G401 (cell line): ENCODE measurements around the gene C4orf54. TPM values are rescaled to one million over a fixed set of nuclear protein-coding genes. Genes with fewer than 3 reads are reported as not detected.

Source experiments
- DNase-seq: peaks from one replicate; pipeline ENCODE4 v3.0.0-alpha.2; 2015; ENCODE audit warnings: low spot score
- in situ Hi-C: cut with HindIII; loops from 2 replicates; pipeline ENCODE4 v1.10.0; 2016; ENCODE audit warnings: low sequenced_read_pairs, mixed read lengths
- total RNA-seq: library from RNA; depleted of rRNA; stranded (reverse); fragments of >200 nt; shearing (Covaris generic); gene quantifications from 2 replicates; pipeline ENCODE4 v1.2.3, GENCODE V29; 2014; rRNA removed

C4orf54 gene
- total RNA-seq, 1 experiment from 2014 or later, result not detected

DNA sequence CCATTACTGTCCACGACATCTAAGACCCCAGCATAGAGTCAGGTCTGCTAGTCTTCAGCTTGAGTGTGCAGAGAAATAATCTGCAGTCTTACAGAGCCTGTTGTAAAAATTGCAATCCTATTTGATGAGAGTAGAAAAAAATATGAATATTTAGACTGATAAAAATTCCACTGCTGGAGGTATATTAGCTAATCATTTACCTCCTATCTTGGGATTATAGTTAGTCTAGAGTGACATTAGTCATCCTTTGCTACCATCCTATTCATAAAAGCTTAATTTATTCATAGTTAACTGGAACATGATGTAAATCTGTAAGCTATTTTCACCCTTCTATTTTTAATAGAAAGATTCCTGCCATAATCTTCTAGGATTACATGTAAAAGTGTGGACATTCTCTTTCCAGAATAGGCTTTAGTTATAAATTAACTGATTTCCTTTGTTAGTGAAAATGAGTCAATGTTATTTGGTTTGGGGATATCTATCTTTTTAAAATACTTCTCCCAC is 26.7 kb downstream of the C4orf54 start:
- in situ Hi-C loops, result no loop called here
- DNase-seq, result no peak

DNA sequence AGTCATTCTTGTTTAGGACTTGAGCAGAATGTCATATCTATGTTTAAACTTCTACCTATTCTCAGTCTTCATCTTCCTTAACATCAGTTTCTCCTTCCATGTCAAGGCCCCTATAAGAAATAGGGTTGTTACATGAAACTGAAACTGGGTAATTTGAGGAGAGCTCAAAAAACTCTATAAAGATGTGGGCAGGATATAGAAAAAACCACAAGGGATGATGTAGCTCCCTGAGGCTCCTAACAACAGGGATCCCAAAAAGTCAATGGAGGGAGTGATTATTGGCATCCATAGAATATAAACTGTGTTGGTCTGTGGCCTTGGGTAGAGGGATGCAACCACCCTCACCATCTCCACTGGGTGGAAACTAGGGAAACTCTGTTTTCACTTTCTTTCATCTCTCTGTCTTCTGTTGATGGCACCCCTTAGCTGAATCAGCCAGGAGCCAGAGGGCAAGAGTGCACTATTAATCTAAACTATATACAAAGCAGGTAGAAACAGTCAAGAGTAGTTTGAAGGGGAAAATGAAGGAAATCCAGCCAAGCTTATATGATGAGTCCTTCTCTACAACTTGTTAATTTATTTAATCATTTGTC is 27.6 kb downstream of the C4orf54 start:
- DNase-seq, result no peak
- in situ Hi-C loops, result no loop called here

DNA sequence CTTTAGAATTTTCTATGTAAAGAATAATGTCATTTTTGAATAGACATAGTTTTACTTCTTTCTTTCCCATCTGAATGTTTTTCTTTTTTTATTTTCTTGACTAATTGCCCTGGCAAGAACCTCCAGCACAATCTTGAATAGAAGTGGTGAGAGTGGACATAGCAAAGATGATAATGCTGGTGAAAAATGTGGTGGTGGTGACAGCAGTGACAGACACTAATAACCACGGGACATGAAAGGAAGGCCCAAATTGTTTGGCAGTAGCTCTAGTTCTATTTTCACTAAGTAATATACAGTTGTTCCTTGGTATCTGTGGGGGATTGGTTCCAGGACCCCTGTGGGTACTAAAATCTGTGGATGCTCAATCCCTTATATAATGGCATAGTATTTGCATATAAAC is 29.6 kb downstream of the C4orf54 start:
- no peak for DNase-seq
- in situ Hi-C loops, result no loop called here

DNA sequence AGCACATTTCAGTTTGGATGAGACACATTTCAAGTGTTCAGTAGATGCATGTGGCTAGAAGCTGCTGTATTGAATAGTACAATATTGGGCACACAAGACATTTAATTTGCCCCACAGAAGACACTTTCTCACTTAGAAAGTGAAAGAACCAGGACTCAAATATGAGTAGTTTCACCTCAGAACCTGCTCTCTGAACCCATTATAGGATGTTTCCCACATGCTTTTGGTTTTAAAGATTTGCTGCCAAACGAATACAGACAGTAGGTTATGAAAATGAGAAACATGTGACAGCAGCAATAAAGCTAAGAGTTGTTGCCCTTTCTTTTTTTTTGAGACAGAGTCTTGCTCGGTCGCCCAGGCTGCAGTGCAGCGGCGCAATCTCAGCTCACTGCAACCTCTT is 32.3 kb downstream of the C4orf54 start:
- in situ Hi-C loops, result no loop called here
- DNase-seq, result no peak

DNA sequence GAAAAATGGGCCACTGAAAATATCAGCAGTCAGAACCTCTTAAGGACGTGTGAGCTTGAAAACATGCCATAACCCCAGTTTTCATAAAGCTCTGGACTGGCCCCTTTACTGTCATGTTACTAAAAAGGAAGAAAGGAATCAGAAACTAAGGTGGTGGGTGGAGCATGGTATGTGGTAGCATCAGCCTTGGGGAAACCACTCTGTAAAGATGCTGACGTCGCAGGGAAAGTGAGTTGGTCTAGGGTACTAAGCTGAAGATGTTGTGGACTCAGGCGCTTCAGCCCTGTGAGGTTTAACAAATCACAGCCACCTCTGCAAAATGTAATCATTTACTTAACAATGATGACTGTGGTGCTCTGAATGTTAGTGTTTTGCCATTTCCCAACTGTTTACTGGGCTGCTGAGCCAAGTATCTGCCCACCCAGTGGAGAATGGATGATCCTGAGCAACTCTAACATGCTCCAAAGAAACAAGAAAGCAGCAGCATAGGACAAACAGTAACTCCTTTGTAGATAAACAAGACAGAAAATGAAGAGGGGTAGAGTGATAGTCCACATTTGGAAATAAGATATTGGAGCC is 33.4 kb downstream of the C4orf54 start:
- in situ Hi-C loops, result no loop called here

DNA sequence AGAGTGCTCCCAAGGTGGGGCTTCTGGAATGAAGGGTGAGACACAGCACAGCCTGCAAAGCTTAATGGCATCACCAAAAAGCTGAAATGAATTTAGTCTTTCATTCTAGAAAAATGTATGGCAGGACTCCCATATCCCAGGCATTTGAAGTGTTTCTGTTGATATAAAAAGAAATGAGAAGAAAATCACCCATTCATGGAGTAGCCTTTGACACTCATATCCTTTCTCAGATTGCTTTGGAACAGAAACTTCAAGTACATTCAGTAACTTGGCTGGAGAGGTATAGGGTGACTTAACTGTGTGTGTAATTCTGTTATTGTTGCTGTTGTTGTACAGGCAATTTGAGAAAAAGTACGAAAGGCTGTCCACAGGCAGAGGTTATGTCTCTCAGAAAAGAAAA is 35.3 kb downstream of the C4orf54 start:
- DNase-seq, result no peak
- in situ Hi-C loops, result no loop called here

More for the DNA sequence above, 33.4 kb downstream of the C4orf54 start:
- no peak for DNase-seq

DNA sequence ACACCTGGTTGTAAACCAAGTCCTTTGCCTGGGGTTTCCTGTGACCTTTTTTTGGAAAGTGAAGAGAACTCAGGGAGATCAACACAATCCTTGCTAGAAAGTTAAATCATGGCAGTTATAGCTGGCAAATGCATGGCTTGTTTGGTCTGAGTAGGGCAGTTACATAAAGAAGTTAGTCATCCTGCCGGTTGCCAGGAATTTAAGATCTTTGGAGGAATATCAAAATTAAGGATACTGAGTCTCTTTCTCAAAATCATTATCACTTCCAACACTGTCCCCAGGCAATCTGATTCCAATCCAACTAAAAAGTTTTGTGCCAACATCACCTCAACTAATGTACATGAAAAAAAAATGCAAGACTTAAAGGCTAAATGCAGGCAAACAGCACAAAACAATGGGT is 40.3 kb downstream of the C4orf54 start:
- in situ Hi-C loops, result no loop called here
- no peak for DNase-seq

DNA sequence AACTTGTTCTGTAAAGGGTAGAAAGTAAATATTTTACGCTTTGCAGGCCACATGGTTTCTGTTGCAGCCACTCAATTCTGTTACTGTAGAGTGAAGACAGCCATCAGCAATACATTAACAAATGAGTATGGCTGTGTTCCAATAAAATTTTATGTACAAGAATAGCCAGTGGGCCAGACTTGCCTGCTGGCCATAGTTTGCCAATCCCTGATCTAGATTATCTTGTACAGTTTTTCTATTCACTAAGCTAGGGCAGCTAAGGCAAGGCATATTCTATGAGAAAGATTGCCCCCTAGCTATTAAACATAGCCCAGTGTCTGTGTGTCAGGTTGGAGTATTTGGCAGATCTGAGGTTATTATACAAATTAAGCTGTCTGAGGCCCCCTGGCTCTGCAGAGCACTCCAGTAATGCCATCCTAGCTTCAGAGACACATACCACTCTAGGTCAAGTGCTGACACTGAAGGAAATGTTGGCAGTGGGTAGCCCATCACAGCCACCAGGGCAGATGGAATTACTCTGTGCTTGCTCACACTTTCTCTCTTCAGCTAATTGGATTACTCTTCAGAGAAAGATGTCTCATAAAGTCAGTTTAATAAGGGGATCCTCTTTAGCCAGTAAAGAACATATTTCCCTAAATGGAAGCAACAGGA is 42.3 kb downstream of the C4orf54 start:
- no peak for DNase-seq
- in situ Hi-C loops, result no loop called here

DNA sequence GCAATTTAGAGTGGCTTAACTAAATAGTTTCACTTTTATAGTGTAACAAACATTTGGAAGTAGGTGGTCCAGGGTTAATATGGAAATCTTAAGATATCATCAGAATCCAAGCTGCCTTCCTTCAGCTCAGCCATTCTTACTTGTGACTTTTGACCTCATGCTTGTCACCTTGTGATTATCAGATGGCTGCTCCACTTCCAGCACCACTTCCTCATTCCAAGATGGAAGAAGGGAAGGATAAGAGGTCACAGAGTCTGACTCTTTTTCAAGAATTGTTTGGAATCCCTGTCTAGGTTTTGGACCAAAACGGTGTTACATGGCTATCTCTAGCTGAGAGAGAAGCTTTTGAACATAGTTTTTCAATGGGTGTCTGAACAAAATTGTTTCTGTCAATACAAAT is 43.1 kb downstream of the C4orf54 start:
- DNase-seq, result no peak
- in situ Hi-C loops, result no loop called here

DNA sequence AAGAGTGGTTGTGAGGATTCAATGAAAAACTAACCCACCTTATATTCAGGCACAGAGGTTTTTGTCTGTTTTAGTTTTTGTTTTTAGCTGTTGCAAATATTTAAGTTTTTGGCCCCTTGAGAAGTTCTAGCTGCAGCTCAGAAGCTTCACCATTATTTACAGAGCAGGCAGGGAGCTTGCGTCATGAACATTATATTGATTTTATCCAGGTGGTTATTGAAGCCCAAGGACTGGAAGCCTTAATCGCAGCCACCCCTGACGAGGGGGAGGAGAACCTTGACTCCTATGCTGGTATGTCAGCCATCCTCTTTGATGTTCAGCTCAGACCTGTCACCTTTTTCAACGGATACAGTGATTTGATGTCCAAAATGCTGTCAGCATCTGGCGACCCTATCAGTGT is 44.9 kb downstream of the C4orf54 start:
- no peak for DNase-seq
- in situ Hi-C loops, result no loop called here

DNA sequence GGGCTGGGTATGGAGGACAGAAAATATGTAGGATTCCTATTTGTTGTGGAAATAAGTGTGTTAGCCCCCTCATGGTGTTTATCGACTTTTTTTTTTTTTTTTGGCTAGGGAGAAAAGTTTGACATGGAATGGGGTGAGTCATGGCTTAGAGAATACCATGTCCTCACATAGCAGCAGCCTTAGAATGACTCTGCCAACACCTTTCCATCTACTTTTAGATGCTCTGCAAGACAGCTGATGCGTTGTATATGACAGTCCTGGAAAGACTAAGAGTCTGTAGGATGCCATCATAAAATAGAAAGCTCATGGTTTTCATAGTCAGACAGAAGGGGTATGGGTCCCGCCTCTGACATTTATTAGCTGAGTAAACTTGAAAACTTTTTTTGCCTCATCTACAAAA is 45.3 kb downstream of the C4orf54 start:
- no peak for DNase-seq
- in situ Hi-C loops, result no loop called here

DNA sequence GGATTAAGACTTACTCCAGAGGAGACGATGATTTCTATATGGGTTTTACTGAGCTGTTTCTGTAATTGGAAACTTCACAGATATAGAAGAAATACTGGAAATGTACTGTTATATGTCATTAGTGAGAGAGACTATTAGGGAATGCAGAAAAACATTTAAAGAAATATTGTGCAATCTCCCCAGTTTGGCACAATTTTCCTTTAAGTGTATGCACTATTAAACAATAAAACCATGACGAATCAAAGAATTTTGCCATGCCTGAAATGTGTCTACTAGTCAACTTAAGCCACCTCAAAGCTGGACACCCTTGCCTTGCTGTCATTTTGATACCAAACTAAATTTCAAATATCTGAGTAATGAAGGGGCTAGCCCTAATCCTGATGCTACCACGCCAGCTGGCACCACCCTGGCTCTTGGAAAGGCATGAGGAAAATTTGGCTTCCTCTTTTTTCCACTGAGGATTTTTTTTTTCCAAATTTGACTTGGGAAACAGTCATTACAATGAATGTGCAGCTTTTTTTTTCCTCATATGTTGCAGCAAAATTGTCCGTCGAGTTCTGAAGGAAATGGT is 46.9 kb downstream of the C4orf54 start:
- DNase-seq, result no peak
- in situ Hi-C loops, result no loop called here

DNA sequence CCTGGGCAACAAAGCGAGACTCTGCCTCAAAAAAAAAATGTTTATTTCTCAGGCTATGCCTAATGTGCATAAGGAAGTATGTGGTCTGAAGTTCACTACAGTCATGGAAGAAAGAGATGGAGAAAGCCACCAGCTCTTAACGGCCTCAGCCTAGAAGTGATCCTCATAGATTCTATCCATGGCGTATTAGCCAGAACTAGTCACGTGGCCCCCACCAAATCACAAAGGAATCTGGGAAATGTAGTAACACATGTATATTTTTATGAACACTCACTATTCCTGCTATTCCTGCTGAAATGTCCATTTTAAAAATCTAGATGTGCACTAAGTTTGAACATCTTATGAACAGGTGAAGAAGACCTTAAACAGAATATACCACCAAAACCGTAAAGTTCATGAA is 49.2 kb downstream of the C4orf54 start:
- in situ Hi-C loops, result no loop called here
- DNase-seq, result no peak

Other genes starting within 250 kb of the C4orf54 start
- not detected in 2 replicates for gene ADH7, start 222.5 kb downstream of the C4orf54 start, total RNA-seq
- not detected in 2 replicates for gene C4orf17, start 146.8 kb downstream of the C4orf54 start, total RNA-seq
- gene TRMT10A, start 93.8 kb downstream of the C4orf54 start, total RNA-seq, result 4.4 and 8.4 TPM in 2 replicates
- not detected in 2 replicates for gene MTTP, start 83.0 kb downstream of the C4orf54 start, total RNA-seq
- not detected in 2 replicates for gene DAPP1, start 159.0 kb upstream of the C4orf54 start, total RNA-seq
- 53.4 and 56.5 TPM in 2 replicates for gene LAMTOR3, start 236.6 kb upstream of the C4orf54 start, total RNA-seq